Effector memory CD8-positive, alpha-beta T cell (primary cell): ENCODE measurements around the gene VPS54.
"Not testable (repeated sequence)": the region's sequence is repeated elsewhere in the genome, so short reads cannot be mapped to it uniquely, and the experiment has no call there.

Source experiments
- ATAC-seq: fragments of 150-1000 bp; cut with Tn5 transposase; replicated peaks from 2 replicates; pipeline ENCODE4 v1.10.0; 2021; ENCODE audit warnings: mild to moderate bottlenecking, moderate library complexity
- DNase-seq, 3 experiments: peaks; one replicate each; pipeline ENCODE4 v3.0.0; 2021
- H3K27ac Mint-ChIP-seq, 2 donors: one replicate each; pipeline ENCODE4 v1.8.0; 2022; ENCODE audit warnings: mild to moderate bottlenecking in 2 of 2, mixed read lengths in 2 of 2, moderate library complexity in 2 of 2
- H3K27me3 Mint-ChIP-seq, 2 donors: one replicate each; pipeline ENCODE4 v1.8.0; 2022; ENCODE audit warnings: mixed read lengths in 2 of 2
- H3K36me3 Mint-ChIP-seq: one replicate; pipeline ENCODE4 v1.8.0; 2022; ENCODE audit warnings: mild to moderate bottlenecking, moderate library complexity, mixed read lengths; ENCODE audit not compliant: insufficient read depth
- H3K4me1 Mint-ChIP-seq, 2 donors: one replicate each; pipeline ENCODE4 v1.8.0; 2022; ENCODE audit warnings: low read depth in 2 of 2, mixed read lengths in 2 of 2
- H3K4me3 Mint-ChIP-seq, 2 donors: one replicate each; pipeline ENCODE4 v1.8.0; 2022; ENCODE audit warnings: mild to moderate bottlenecking in 2 of 2, mixed read lengths in 2 of 2, moderate library complexity in 2 of 2
- H3K9me3 Mint-ChIP-seq, 2 donors: one replicate each; pipeline ENCODE4 v1.8.0; 2022; ENCODE audit warnings: mixed read lengths in 2 of 2

Gene VPS54

GRCh38 chr2:63856303-63856603 lies 163.0 kb downstream of the VPS54 start:
- H3K27ac Mint-ChIP-seq, result peak overlapping the region; percentile 89 to 94
- ATAC-seq (peak; percentile 94), DNase-seq (peak in 1 of 3 experiments; percentile 7)
- no peaks in the 10 kb centered on the region for H3K9me3 Mint-ChIP-seq
- H3K36me3 Mint-ChIP-seq, result peaks cover 34% of the 10 kb centered on the region
- H3K4me3 Mint-ChIP-seq, result peak overlapping the region; percentile 57 to 61
- peaks cover 32 to 52% of the 10 kb centered on the region in 2 donors for H3K4me1 Mint-ChIP-seq
- H3K27me3 Mint-ChIP-seq, result no peaks in the 10 kb centered on the region

GRCh38 chr2:63855418-63856302 lies 163.6 kb downstream of the VPS54 start:
- no peak for DNase-seq
- Mint-ChIP-seq H3K36me3 (peaks cover 31% of the 10 kb centered on the region), H3K4me1 (peaks cover 34 to 56% of the 10 kb centered on the region in 2 donors), H3K9me3 (no peaks in the 10 kb centered on the region), H3K27ac (peak overlapping the region; percentile 89 to 94), H3K4me3 (peak overlapping the region; percentile 57 to 61), H3K27me3 (no peaks in the 10 kb centered on the region)
- no peak for ATAC-seq

GRCh38 chr2:63853527-63854310 lies 165.5 kb downstream of the VPS54 start:
- Mint-ChIP-seq H3K4me3 (no peak overlapping the region), H3K36me3 (peaks cover 21% of the 10 kb centered on the region), H3K27me3 (no peaks in the 10 kb centered on the region)

GRCh38 chr2:63851691-63852311 lies 167.4 kb downstream of the VPS54 start:
- Mint-ChIP-seq H3K9me3 (peaks cover 0 to 1% of the 10 kb centered on the region in 2 donors), H3K27me3 (no peaks in the 10 kb centered on the region), H3K4me1 (peaks cover 44 to 76% of the 10 kb centered on the region in 2 donors), H3K4me3 (no peak overlapping the region), H3K27ac (peak overlapping the region; percentile 83 to 88), H3K36me3 (peaks cover 7% of the 10 kb centered on the region)
- no peak for ATAC-seq
- DNase-seq, result no peak

More at GRCh38 chr2:63853527-63854310, 165.5 kb downstream of the VPS54 start:
- no peak for DNase-seq
- no peak for ATAC-seq
- Mint-ChIP-seq H3K9me3 (no peaks in the 10 kb centered on the region), H3K27ac (peak overlapping the region; percentile 85 to 94), H3K4me1 (peaks cover 39 to 69% of the 10 kb centered on the region in 2 donors)

- H3K4me3 Mint-ChIP-seq, result no peak overlapping the region
- no peaks in the 10 kb centered on the region for H3K27me3 Mint-ChIP-seq
- peaks cover 5% of the 10 kb centered on the region for H3K36me3 Mint-ChIP-seq
- H3K4me1 Mint-ChIP-seq, result peaks cover 42 to 74% of the 10 kb centered on the region in 2 donors
- peak overlapping the region; percentile 83 to 88 for H3K27ac Mint-ChIP-seq
- peaks cover 0 to 1% of the 10 kb centered on the region in 2 donors for H3K9me3 Mint-ChIP-seq
- peak; percentile 66 for ATAC-seq
- no peak for DNase-seq
Measured at GRCh38 chr2:63850649-63851048, 168.6 kb downstream of the VPS54 start.

GRCh38 chr2:63850204-63850571 lies 169.0 kb downstream of the VPS54 start:
- H3K36me3 Mint-ChIP-seq, result peaks cover 5% of the 10 kb centered on the region
- peaks cover 41 to 75% of the 10 kb centered on the region in 2 donors for H3K4me1 Mint-ChIP-seq
- H3K4me3 Mint-ChIP-seq, result no peak overlapping the region
- ATAC-seq (no peak), DNase-seq (no peak)
- no peak overlapping the region for H3K27ac Mint-ChIP-seq
- H3K27me3 Mint-ChIP-seq, result no peaks in the 10 kb centered on the region
- H3K9me3 Mint-ChIP-seq, result peaks cover 0 to 1% of the 10 kb centered on the region in 2 donors

GRCh38 chr2:63849381-63850203 lies 169.6 kb downstream of the VPS54 start:
- DNase-seq (no peak), ATAC-seq (no peak)
- H3K4me3 Mint-ChIP-seq, result peak overlapping the region in 1 of 2 donors; percentile 7
- peak overlapping the region; percentile 60 to 88 for H3K27ac Mint-ChIP-seq
- no peaks in the 10 kb centered on the region for H3K27me3 Mint-ChIP-seq
- peaks cover 41 to 78% of the 10 kb centered on the region in 2 donors for H3K4me1 Mint-ChIP-seq
- peaks cover 5% of the 10 kb centered on the region for H3K36me3 Mint-ChIP-seq
- peaks cover 0 to 1% of the 10 kb centered on the region in 2 donors for H3K9me3 Mint-ChIP-seq

- not testable (repeated sequence) for ATAC-seq, H3K36me3 Mint-ChIP-seq, H3K27me3 Mint-ChIP-seq, H3K9me3 Mint-ChIP-seq, DNase-seq
- peaks cover 39 to 76% of the 10 kb centered on the region in 2 donors for H3K4me1 Mint-ChIP-seq
- peak overlapping the region in 1 of 2 donors; percentile 45 for H3K4me3 Mint-ChIP-seq
- peak overlapping the region in 1 of 2 donors; percentile 78 for H3K27ac Mint-ChIP-seq
Measured at GRCh38 chr2:63847571-63847970, 171.7 kb downstream of the VPS54 start.

GRCh38 chr2:63846487-63846886 lies 172.7 kb downstream of the VPS54 start:
- ATAC-seq, result no peak

GRCh38 chr2:63845866-63846265 lies 173.4 kb downstream of the VPS54 start:
- Mint-ChIP-seq H3K36me3 (peaks cover 13% of the 10 kb centered on the region), H3K27me3 (no peaks in the 10 kb centered on the region), H3K4me3 (no peak overlapping the region), H3K9me3 (peaks cover 0 to 1% of the 10 kb centered on the region in 2 donors), H3K27ac (peak overlapping the region; percentile 49 to 57), H3K4me1 (peaks cover 37 to 70% of the 10 kb centered on the region in 2 donors)
- ATAC-seq (no peak), DNase-seq (no peak)

More at GRCh38 chr2:63846487-63846886, 172.7 kb downstream of the VPS54 start:
- Mint-ChIP-seq H3K4me1 (peaks cover 38 to 76% of the 10 kb centered on the region in 2 donors), H3K27ac (peak overlapping the region; percentile 49 to 57), H3K36me3 (peaks cover 9% of the 10 kb centered on the region), H3K9me3 (peaks cover 0 to 1% of the 10 kb centered on the region in 2 donors), H3K27me3 (no peaks in the 10 kb centered on the region), H3K4me3 (no peak overlapping the region)
- no peak for DNase-seq

- peaks cover 42 to 62% of the 10 kb centered on the region in 2 donors for H3K4me1 Mint-ChIP-seq
- ATAC-seq (no peak), DNase-seq (no peak)
- H3K9me3 Mint-ChIP-seq, result peaks cover 0 to 1% of the 10 kb centered on the region in 2 donors
- H3K27me3 Mint-ChIP-seq, result no peaks in the 10 kb centered on the region
- no peak overlapping the region for H3K4me3 Mint-ChIP-seq
- H3K27ac Mint-ChIP-seq, result no peak overlapping the region
- H3K36me3 Mint-ChIP-seq, result peaks cover 23% of the 10 kb centered on the region
Measured at GRCh38 chr2:63844616-63845015, 174.6 kb downstream of the VPS54 start.

- ATAC-seq (no peak), DNase-seq (no peak)
- H3K27me3 Mint-ChIP-seq, result no peaks in the 10 kb centered on the region
- peak overlapping the region in 1 of 2 donors; percentile 39 for H3K4me3 Mint-ChIP-seq
- H3K9me3 Mint-ChIP-seq, result peaks cover 0 to 1% of the 10 kb centered on the region in 2 donors
- H3K27ac Mint-ChIP-seq, result peak overlapping the region in 1 of 2 donors; percentile 11
- peaks cover 37 to 55% of the 10 kb centered on the region in 2 donors for H3K4me1 Mint-ChIP-seq
- H3K36me3 Mint-ChIP-seq, result peaks cover 23% of the 10 kb centered on the region
Measured at GRCh38 chr2:63843791-63844190, 175.4 kb downstream of the VPS54 start.
